ENCODE measurements around the gene CNMD.

CNMD gene

GRCh38 chr13:52670726-52671125, 68.9 kb downstream of the CNMD start:
- no peaks in the 10 kb centered on the region for H3K9me3 ChIP-seq (ENCODE audit: low read length)
- no peak overlapping the region for H3K9ac ChIP-seq (ENCODE audit: low read length)
- no peak overlapping the region for H3K4me3 ChIP-seq (ENCODE audit: low read depth, low read length, poor library complexity, severe bottlenecking)
- no peak overlapping the region for H3K27ac ChIP-seq (ENCODE audit: low read depth, low read length, poor library complexity, severe bottlenecking)
- H4K20me1 ChIP-seq (ENCODE audit: insufficient read depth, low read length): no peaks in the 10 kb centered on the region
- no peaks in the 10 kb centered on the region for H3F3A ChIP-seq (ENCODE audit: insufficient read depth, low read length)
- no peaks in the 10 kb centered on the region for H3K9me2 ChIP-seq (ENCODE audit: low read depth, low read length)
- peaks cover 62% of the 10 kb centered on the region for H3K36me3 ChIP-seq (ENCODE audit: insufficient read depth, low read length)
- no peak overlapping the region for H3K4me2 ChIP-seq (ENCODE audit: low read length)
- H3K79me2 ChIP-seq (ENCODE audit: insufficient read depth, low read length): no peaks in the 10 kb centered on the region
- no peaks in the 10 kb centered on the region for H3K4me1 ChIP-seq (ENCODE audit: insufficient read depth, low read length, severe bottlenecking)
- H2AFZ ChIP-seq (ENCODE audit: low read length): no peak overlapping the region
- H3K27me3 ChIP-seq (ENCODE audit: insufficient read depth, low read length): no peaks in the 10 kb centered on the region
- no peak for TF ChIP-seq CTCF (IDR thresholded peaks at IDR 0.05; ENCODE audit: low read length)
- TF ChIP-seq EZH2 (IDR thresholded peaks at IDR 0.05; ENCODE audit: borderline replicate concordance, low read length): no peak

GRCh38 chr13:52669677-52670076, 69.9 kb downstream of the CNMD start:
- TF ChIP-seq EZH2 (IDR thresholded peaks at IDR 0.05; ENCODE audit: borderline replicate concordance, low read length): no peak
- TF ChIP-seq CTCF (IDR thresholded peaks at IDR 0.05; ENCODE audit: low read length): no peak; the same call in 1 of the 2 replicates
- peaks cover 66% of the 10 kb centered on the region for H3K36me3 ChIP-seq (ENCODE audit: insufficient read depth, low read length)
- no peaks in the 10 kb centered on the region for H4K20me1 ChIP-seq (ENCODE audit: insufficient read depth, low read length)
- H3K9ac ChIP-seq (ENCODE audit: low read length): no peak overlapping the region
- no peak overlapping the region for H3K4me2 ChIP-seq (ENCODE audit: low read length)
- H3K9me2 ChIP-seq (ENCODE audit: low read depth, low read length): no peaks in the 10 kb centered on the region
- no peak overlapping the region for H2AFZ ChIP-seq (ENCODE audit: low read length)
- no peaks in the 10 kb centered on the region for H3K4me1 ChIP-seq (ENCODE audit: insufficient read depth, low read length, severe bottlenecking)
- H3F3A ChIP-seq (ENCODE audit: insufficient read depth, low read length): no peaks in the 10 kb centered on the region
- no peak overlapping the region for H3K4me3 ChIP-seq (ENCODE audit: low read depth, low read length, poor library complexity, severe bottlenecking)
- no peak overlapping the region for H3K27ac ChIP-seq (ENCODE audit: low read depth, low read length, poor library complexity, severe bottlenecking)
- no peaks in the 10 kb centered on the region for H3K27me3 ChIP-seq (ENCODE audit: insufficient read depth, low read length)
- H3K79me2 ChIP-seq (ENCODE audit: insufficient read depth, low read length): no peaks in the 10 kb centered on the region
- H3K9me3 ChIP-seq (ENCODE audit: low read length): no peaks in the 10 kb centered on the region

- H3K9ac ChIP-seq (ENCODE audit: low read length): no peak overlapping the region
- no peaks in the 10 kb centered on the region for H4K20me1 ChIP-seq (ENCODE audit: insufficient read depth, low read length)
- peak; percentile 48 for TF ChIP-seq CTCF (IDR thresholded peaks at IDR 0.05; ENCODE audit: low read length)
- no peak for TF ChIP-seq EZH2 (IDR thresholded peaks at IDR 0.05; ENCODE audit: borderline replicate concordance, low read length)
- peaks cover 94% of the 10 kb centered on the region for H3K36me3 ChIP-seq (ENCODE audit: insufficient read depth, low read length)
- H3K9me3 ChIP-seq (ENCODE audit: low read length): no peaks in the 10 kb centered on the region
- no peaks in the 10 kb centered on the region for H3F3A ChIP-seq (ENCODE audit: insufficient read depth, low read length)
- no peaks in the 10 kb centered on the region for H3K4me1 ChIP-seq (ENCODE audit: insufficient read depth, low read length, severe bottlenecking)
- H3K4me2 ChIP-seq (ENCODE audit: low read length): no peak overlapping the region
- no peaks in the 10 kb centered on the region for H3K79me2 ChIP-seq (ENCODE audit: insufficient read depth, low read length)
- no peaks in the 10 kb centered on the region for H3K9me2 ChIP-seq (ENCODE audit: low read depth, low read length)
- H3K4me3 ChIP-seq (ENCODE audit: low read depth, low read length, poor library complexity, severe bottlenecking): no peak overlapping the region
- no peak overlapping the region for H2AFZ ChIP-seq (ENCODE audit: low read length)
- H3K27ac ChIP-seq (ENCODE audit: low read depth, low read length, poor library complexity, severe bottlenecking): no peak overlapping the region
- H3K27me3 ChIP-seq (ENCODE audit: insufficient read depth, low read length): no peaks in the 10 kb centered on the region
These were observed 74.3 kb downstream of the CNMD start for GRCh38 chr13:52665325-52665724.

Measured in OCI-LY1 (cell line).